Measurements from ENCODE around the gene ELMOD3. TPM values are rescaled to one million over a fixed set of nuclear protein-coding genes. Genes with fewer than 3 reads are reported as not detected.
A peak's percentile ranks its signal among the peaks of the same experiment; 100 is the strongest.

The ELMOD3 gene
- total and polyA plus RNA-seq, 9 of the 15 experiments (the other 6 are each of a cell fraction or from before 2014, with no cell fraction given), result 2.7 to 18.7 (median 11.6) TPM

GRCh38 chr2:85421260-85422071 is 66.9 kb downstream of the ELMOD3 start (continued):
- TF ChIP-seq FOXM1 (IDR thresholded peaks at IDR 0.05; ENCODE audit: low read depth) (0 out of 2 replicates have a peak, but pooled peaks have one; percentile 27), FOXM1 (CRISPR knock-in tag; IDR thresholded peaks at IDR 0.05; ENCODE audit: low read depth) (no peak), HLTF (IDR thresholded peaks at IDR 0.05) (0 out of 2 replicates have a peak, but pooled peaks have one; percentile 41), FOS (IDR thresholded peaks at IDR 0.05; ENCODE audit: extremely low read depth, insufficient read length) (no peak), SRSF7 (optimal IDR thresholded peaks at IDR 0.05; ENCODE audit: low read depth, low read length) (no peak), CHAMP1 (IDR thresholded peaks at IDR 0.05) (no peak), CBX2 (IDR thresholded peaks at IDR 0.05; ENCODE audit: insufficient read depth, low read length, poor library complexity, severe bottlenecking) (no peak), ZNF408 (CRISPR knock-in tag; IDR thresholded peaks at IDR 0.05; ENCODE audit: low read depth) (no peak), ELK3 (CRISPR knock-in tag; IDR thresholded peaks at IDR 0.05) (no peak), ZBTB2 (IDR thresholded peaks at IDR 0.05) (no peak; the same call in none of the 2 replicates), ZSCAN32 (CRISPR knock-in tag; IDR thresholded peaks at IDR 0.05) (no peak), CXXC5 (CRISPR knock-in tag; IDR thresholded peaks at IDR 0.05) (peak; percentile 39; the same call in 1 of the 2 replicates), ARHGAP35 (IDR thresholded peaks at IDR 0.05; ENCODE audit: partially characterized antibody) (no peak), SNRNP70 (optimal IDR thresholded peaks at IDR 0.05; ENCODE audit: low read depth, low read length) (no peak), ZNF3 (CRISPR knock-in tag; IDR thresholded peaks at IDR 0.05) (no peak), POLR2AphosphoS2 (IDR thresholded peaks at IDR 0.05; ENCODE audit: low read length) (no peak), ZKSCAN1 (IDR thresholded peaks at IDR 0.05; ENCODE audit: low read depth, low read length) (0 out of 2 replicates have a peak, but pooled peaks have one; percentile 37), EGR1 (conservative IDR thresholded peaks at IDR 0.05) (no peak), ZNF57 (CRISPR knock-in tag; IDR thresholded peaks at IDR 0.05) (no peak), ATF6 (CRISPR knock-in tag; IDR thresholded peaks at IDR 0.05) (no peak), ZNF445 (CRISPR knock-in tag; IDR thresholded peaks at IDR 0.05; ENCODE audit: low read depth) (no peak)

All from K562 (cell line).